ENCODE measurements around the gene INPP5D.

DNA sequence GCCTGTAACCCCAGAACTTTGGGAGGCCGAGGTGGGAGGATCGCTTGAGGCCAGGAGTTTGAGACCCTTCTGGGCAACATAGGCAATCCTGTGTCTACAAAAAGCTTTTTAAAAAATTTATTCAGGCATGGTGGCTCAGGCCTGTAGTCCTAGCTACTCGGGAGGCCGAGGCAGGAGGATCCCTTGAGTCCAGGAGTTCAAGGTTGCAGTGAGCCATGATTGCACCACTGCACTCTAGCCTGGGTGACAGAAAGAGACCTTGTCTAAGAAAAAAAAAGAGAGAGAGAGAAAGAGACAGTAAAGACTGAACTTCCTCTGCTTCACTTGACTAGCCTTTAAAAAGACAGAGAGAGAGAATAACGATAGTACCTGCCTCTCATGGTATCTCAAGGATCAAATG, 62.4 kb downstream of the INPP5D start:
- TF ChIP-seq, protein P1, sequence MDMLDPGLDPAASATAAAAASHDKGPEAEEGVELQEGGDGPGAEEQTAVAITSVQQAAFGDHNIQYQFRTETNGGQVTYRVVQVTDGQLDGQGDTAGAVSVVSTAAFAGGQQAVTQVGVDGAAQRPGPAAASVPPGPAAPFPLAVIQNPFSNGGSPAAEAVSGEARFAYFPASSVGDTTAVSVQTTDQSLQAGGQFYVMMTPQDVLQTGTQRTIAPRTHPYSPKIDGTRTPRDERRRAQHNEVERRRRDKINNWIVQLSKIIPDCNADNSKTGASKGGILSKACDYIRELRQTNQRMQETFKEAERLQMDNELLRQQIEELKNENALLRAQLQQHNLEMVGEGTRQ (IDR thresholded peaks at IDR 0.05; ENCODE audit: borderline replicate concordance, low read depth, low read length), result no peak
- TF ChIP-seq, protein P2, sequence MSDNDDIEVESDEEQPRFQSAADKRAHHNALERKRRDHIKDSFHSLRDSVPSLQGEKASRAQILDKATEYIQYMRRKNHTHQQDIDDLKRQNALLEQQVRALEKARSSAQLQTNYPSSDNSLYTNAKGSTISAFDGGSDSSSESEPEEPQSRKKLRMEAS (IDR thresholded peaks at IDR 0.05; ENCODE audit: low read depth), result no peak
- TF ChIP-seq, protein P3, sequence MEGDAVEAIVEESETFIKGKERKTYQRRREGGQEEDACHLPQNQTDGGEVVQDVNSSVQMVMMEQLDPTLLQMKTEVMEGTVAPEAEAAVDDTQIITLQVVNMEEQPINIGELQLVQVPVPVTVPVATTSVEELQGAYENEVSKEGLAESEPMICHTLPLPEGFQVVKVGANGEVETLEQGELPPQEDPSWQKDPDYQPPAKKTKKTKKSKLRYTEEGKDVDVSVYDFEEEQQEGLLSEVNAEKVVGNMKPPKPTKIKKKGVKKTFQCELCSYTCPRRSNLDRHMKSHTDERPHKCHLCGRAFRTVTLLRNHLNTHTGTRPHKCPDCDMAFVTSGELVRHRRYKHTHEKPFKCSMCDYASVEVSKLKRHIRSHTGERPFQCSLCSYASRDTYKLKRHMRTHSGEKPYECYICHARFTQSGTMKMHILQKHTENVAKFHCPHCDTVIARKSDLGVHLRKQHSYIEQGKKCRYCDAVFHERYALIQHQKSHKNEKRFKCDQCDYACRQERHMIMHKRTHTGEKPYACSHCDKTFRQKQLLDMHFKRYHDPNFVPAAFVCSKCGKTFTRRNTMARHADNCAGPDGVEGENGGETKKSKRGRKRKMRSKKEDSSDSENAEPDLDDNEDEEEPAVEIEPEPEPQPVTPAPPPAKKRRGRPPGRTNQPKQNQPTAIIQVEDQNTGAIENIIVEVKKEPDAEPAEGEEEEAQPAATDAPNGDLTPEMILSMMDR (IDR thresholded peaks at IDR 0.05), result no peak
- no peak for TF ChIP-seq FOXM1 (IDR thresholded peaks at IDR 0.05; ENCODE audit: low read depth)
- no peak for TF ChIP-seq JUND (IDR thresholded peaks at IDR 0.05)
- no peak for TF ChIP-seq CHD2 (IDR thresholded peaks at IDR 0.05; ENCODE audit: low read length, partially characterized antibody)
- TF ChIP-seq TEAD4 (IDR thresholded peaks at IDR 0.05; ENCODE audit: borderline replicate concordance, insufficient read depth), result no peak
